ENCODE measurements around the gene OXLD1.

Gene OXLD1

GRCh38 chr17:81682565-81683207 lies 16.3 kb upstream of the OXLD1 start:
- DNase-seq = no peak

GRCh38 chr17:81681672-81682071 lies 15.3 kb upstream of the OXLD1 start:
- no peak for DNase-seq

DNA sequence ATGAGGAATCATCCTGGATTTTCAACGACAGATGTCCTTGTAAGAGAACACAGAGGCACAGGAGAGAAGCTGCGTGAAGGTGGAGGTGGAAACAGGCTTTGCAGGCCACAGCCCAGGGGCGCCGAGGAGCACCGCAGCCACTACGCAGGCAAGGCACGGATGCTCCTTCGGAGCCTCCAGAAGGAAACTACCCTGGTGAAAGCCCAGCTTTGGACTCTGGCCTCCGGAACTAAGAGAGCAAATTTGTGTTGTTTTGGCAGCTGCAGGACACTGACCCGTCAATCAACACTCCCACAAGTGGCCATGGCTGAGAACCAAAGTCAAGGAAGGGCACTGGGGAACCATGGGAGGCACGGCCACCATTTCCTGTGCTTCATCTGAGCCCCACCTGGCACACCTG lies 13.7 kb upstream of the OXLD1 start:
- no peak for DNase-seq

DNA sequence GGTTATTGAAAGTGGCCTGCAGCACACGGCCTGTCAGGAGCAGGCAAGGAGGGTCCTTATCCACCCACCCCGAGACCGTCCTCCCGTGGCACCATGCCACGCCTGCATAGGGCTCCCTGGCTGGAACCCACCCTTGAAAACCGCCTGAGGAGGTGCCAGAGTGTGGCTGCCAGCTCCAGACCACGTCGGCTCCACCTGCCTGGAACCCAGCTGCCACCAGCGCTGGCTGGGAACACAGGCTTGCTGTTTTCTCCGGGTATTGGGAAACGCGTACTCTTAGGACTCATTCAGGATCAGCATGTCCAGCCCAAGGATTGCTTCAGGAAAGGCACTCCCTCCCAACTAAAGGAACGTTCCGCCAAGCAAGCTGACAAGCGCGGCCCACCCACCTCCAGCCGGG lies 10.5 kb upstream of the OXLD1 start:
- no peak for DNase-seq

DNA sequence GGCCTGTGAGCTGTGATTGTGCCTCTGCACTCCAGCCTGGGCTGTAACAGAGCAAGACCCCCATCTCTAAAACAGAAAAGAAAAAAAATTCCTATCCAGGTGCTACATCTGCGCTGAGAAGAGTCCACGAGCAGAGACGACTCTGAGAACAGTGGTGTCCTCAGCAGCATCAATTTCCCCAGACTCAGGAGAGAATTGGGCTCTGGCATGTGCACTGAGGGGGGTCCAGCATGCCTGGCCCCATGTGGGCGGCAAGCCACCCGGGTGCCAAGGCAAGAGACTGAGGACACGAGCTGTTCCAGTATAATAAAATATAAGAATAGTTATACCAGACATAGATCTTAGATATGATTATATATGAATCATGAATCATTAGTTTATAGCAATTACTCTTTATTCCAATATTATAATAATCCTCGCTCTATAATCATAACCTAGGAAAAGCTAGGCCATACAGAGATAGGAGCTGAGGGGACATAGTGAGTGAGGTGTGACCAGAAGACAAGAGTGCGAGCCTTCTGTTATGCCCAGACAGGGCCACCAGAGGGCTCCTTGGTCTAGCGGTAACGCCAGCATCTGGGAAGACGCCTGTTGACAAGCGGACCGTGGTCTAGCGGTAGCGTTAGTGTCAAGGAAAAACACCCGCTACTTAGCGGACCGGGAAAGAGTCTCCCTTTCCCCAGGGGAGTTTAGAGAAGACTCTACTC lies 9.3 kb upstream of the OXLD1 start:
- DNase-seq = peak; percentile 46

DNA sequence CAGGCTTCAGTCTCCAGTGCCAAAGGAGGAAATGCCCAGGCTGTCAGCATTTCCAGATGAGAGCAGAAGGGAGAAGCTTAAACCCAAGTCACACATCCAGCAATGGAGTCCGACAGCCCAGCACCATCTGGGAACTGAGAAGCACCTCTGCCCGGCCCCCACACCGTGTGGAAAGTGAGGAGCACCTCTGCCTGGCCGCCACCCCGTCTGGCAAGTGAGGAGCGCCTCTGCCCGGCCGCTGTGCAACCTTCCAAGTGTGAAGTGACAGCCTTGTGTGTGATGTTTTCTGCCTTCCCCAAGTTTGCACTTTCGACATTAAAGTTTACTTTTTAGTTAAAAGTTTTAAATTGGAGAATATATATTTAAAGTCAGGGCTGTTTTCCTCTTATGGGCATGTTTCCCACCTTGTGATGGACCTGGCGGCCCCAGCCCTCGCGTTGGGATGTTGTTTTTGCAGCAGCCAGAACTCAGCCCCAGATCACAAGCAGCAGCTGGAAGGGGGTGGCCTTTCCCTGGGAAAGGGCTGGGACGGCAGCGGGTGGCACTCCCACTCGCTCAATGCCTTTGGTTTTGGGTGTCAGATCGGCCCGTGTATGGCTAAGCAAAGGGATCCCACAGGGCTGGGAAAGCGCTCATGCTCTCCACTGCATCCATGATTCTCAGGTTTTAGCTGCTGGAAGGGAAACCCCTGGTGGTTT lies 7.3 kb upstream of the OXLD1 start:
- DNase-seq = no peak

GRCh38 chr17:81672954-81673353 lies 6.5 kb upstream of the OXLD1 start:
- no peak for DNase-seq

DNA sequence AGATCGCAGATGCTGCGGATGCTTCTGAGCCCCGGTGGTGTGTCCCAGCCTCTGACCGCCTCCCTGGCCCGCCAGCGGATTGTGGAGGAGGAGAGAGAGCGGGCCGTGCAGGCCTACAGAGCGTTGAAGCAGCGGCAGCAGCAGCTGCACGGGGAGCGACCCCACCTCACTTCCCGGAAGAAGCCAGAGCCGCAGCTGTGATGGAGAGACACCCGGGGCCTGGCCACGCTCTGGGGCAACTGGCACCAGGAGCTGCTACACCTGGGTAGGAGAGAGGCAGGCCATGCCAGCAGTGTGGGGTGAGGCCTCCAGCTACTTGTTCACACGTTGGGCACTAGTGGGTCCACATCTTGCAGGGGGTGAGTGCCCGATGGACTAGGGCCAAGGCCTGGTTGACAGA lies 6.1 kb upstream of the OXLD1 start:
- DNase-seq = no peak

DNA sequence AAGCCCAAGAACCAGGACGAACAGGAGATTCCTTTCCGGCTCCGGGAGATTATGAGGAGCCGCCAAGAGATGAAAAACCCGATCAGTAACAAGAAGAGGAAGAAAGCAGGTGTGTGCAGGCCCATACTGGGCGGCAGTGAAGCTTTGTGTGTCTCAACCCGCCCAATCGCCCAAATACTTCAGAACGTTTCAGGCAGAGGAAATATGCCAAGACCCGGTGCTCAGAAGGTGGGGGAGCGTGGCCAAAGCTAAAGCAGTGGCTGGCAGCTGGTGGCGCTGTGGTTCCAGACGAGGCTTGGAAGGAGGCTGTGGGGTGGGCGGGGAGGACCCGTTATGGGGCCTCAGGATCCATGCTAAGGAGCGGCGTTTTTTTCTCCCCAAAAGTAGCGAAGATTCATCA lies 1.3 kb upstream of the OXLD1 start:
- no peak for DNase-seq

DNA sequence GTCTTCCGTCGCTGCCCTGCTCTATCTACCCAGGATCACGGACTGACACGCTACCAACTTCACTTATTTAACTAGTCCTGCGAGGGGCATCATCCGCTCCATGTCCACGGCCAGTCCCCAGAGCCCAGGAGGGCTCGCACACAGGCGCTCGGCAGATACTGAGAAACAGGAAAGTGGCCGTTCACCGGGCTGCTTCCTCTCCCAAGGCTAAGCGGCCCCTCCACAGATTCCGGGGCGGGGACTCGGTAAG lies 388 bp downstream of the OXLD1 start:
- peak; percentile 59 for DNase-seq

DNA sequence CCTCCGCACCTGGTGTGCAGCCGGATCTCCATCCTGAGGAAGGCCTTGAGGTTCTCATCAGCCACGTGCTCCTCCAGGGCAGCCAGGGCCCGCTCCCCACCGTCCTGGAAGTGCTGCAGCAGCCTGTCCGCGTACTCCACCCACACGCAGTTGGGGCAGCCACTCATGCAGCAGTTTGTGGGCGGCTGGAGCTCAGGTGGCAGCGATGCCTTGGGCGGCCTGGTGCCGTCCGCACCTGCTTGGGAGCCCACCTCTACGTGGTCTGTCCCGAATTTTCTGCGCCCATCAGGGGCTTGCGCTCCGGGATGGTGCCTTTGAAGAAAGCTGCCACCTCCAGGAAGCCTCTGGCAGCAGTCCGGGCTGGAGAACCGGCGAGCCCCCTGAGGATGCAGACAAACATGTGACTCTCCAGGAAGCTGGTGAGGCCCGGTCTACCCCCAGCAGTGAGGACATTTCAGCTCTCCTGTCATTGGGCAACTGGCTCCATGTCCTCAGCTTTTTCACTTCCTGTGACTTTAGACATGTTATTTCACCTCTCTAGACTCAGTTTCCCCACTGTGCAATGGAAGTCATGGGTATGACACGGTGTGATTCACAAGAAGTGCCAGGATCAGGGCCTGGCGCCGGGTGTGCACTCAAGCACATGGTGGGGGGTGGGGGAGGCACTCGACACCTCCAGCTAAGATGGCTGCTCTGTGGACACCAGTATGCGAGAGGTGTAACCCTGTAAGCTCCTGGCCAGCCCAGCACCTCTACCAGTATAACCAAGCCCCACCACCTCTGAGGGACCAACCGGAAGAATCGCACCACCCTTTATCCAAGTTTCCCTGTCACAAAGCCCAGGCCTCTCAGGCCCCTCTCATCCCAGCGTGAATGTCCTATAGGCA lies 957 bp downstream of the OXLD1 start:
- DNase-seq = peak; percentile 59

DNA sequence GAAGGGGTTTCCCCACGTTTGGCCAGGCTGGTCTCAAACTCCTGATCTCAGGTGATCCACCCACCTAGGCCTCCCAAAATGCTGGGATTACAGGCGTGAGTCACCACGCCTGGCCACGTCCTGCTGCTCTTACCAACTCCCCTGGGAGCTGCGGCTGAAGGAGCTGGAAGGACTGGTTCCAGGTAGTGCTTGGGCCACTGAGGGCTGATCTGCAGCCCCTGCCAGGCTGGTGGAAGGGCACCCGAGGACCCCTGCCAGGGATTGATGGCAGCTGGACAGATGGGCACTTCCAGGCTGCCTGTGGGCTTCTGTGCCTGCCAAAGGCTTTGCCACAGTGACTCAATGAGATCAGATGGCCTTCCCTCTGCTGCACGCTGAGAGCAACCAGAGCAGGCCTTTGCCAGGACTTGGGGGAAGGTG lies 2.3 kb downstream of the OXLD1 start:
- DNase-seq = no peak

DNA sequence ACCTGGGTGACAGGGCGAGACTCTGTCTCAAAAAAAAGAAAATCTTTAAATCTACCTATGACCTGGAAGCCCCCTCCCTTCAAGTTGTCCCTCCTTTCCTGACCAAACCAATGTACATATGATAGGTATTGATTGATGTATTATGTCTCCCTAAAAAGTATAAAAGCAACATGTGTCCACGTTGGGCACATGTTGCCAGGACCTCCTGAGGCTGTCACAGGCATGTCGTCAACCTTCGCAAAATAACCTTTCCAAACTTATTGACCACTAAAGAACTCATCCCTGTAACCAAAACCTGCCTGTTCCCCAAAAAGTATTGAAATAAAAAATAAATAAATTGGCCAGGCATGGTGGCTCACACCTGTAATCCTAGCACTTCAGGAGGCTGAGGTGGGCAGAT lies 4.4 kb downstream of the OXLD1 start:
- no peak for DNase-seq

DNA sequence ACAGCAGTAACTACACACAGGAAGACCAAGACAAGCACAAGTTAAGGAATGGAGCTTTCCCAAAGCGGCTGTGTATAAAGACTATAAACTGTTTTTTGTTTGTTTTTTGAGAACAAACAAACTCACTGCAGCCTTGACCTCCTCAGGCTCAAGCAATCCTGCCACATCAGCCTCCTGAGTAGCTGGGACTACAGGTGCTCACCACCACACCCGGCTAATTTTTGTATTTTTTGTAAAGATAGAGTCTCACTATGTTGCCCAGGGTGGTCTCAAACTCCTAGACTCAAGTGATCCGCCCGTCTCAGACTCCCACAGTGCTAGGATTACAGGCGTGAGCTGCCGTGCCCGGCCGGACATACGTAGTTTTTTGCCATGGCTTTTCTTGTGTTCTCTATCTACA lies 6.0 kb downstream of the OXLD1 start:
- DNase-seq = no peak

- DNase-seq = no peak
Measured at GRCh38 chr17:81659038-81659437, 7.4 kb downstream of the OXLD1 start.

DNA sequence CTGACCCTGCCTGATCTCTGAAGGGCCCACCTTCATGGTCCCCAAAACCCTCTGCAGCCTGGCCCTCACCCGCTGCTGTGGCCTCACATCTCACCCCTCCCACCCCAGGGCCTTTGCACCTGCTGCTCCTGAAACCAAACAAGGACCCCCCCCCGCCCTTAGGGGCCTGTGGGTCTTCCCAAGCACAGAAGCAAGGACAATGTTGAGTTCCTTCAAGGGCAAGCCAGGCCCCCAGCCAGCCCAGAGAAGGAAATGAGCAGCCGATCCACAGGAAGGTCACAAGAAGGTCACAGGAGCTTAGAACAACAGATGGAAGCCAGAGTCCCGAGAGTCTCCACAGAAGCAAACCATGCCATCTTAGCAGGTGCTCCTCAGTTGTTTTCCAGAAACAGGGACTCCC lies 9.6 kb downstream of the OXLD1 start:
- no peak for DNase-seq

DNA sequence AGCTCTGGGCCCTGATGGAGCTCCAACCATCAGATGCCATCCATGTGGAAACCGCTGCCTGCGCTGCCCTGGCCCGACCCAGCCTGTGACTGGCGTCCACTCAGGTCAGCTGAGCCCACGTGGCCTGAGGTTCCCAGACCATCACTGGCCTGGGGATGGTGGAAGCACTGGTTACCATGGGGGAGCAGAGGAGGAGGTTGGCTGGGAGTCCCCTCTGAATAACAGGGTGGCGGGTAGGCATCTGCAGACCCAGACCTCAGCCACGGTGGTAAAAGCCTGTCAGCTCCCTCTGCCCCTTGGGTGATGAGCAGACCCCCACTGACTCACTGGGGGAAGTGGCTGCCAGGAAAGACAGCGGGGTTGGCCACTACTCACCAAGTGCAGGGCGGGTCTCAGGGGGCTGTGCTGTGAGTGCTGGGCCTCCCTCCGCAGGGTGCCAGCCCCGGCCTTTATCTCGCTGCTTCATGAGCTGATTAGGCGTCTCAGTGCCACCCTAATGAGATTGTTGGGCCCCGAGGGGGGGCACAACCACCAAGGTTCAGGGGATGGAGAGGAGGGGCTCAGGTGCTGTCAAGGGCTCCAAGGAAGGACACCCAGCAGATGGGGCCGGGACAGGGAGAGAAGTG lies 10.2 kb downstream of the OXLD1 start, which contains the start of gene PDE6G:
Gene PDE6G (minus strand): TSS at position 425 of the 626 bp plus-strand sequence. CDS start 3,237 bp downstream, outside the sequence.
- no peak for DNase-seq

GRCh38 chr17:81655378-81656117 lies 10.9 kb downstream of the OXLD1 start:
- DNase-seq = no peak

DNA sequence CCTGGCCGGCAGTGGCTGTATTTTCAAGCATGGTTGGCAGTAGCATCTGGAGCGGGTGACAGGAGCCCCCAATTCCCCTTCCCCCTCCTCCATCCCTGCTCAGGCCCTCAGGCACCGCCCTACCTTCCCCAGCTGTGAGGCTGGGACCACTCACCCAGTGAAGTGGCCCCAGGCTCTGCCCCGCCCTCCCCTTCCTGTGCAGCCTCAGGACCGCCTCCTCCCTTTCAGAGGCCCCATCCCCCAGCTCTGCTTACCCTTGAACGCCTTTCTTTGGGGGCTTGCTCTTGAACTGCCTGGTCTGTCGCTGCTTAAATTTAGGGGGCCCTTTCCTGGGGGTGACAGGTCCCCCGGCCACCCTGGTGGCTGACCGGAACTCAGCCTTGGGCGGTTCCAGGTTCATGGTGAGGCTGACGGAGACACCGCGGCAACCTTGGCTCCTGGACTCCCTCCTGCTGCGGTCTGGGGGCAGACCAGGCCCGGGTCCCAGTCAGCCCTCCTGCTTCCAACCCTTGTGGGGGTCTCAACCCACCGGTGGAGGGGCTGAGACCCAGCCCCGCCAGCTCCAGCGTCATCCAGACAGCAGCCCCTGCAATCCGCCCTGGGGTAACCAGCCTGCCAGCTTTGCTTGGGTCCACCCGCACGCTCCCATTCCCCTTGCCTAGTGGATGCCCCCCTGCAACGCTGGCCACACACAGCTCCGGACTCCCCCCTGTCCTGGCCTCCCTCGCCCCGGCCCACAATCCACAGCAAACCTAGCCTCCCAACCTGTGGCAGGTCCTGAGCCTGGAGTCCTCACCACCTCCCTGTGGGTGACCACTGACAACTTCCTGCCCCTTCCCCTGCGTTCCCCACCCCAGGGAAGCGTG lies 13.3 kb downstream of the OXLD1 start:
- DNase-seq = no peak

GRCh38 chr17:81651692-81652091 lies 14.7 kb downstream of the OXLD1 start:
- no peak for DNase-seq

DNA sequence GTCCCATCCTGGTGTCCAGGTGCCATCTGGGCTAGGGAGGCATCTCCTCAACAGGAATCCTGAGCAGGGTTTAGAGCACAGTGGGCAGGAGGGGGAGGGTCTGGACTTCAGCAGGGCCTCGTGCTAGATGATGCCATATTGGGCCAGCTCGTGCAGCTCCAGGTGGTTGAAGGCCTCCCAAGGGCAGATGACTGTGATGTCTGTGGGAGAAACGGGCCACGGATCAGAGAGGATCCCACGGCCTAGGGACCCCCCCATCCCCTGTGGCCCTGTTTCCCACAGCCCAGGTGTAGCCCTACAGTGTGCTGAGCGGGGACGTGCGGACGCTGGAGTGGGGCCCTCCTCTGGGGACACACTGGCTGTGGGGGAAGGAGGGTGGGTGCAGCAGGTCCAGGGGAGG lies 15.5 kb downstream of the OXLD1 start:
- DNase-seq = no peak
